HG02623 (cell line): ENCODE results near the gene GSE1.
A peak's percentile ranks its signal among the peaks of the same experiment; 100 is the strongest.

ENCODE experiments used
- ATAC-seq: cut with Tn5 transposase; IDR thresholded peaks from one replicate; pipeline ENCODE4 v1.9.1; 2021; ENCODE audit warnings: moderate library complexity; ENCODE audit not compliant: unreplicated experiment

GSE1 gene

GRCh38 chr16:85605051-85605911 is 7.8 kb upstream of the GSE1 start:
- no peak for ATAC-seq

DNA sequence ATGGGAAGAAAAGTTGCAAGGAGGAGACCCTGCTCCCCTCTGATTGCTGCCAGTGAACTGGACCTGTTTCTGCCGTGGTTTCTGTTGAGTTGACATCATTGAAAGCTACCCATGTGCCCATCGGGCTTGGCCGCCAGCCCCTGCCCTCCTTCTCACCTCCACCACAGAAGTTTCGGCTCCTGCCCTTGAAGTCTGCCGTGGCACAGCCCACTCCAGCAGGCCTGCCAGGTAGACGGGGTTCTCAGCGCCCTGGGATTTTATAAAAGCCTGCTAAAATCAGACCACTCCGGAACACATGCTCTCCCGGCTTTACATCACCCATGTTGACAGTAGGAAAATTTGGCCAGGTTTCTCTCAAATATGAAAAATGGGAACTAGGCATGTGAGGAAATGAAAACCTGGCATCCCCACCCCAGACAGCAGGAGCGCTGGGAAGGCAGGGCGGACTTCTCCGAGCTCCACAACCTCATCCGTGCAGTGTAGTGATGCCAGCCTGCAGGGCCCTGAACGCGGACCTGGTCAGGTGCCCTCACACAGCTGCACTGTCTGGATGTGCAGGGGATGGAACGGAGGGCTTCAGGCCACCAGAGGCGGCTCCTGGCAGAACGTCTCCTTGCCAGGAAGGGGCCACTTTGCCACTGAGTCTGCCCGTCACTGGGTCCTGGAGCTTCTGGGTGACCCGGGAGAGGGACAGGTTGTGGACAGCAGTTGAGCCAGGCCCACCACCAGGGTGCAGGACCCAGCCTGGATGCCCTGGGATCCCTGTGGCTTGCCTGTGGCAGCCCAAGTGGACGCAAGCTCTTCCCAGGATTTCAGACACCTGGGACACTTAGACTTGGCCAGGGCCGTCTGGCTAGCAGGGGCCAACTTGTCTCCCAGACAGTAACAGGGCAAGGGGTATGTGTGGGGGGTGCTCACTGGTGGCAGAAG is 6.9 kb upstream of the GSE1 start:
- ATAC-seq: no peak

- ATAC-seq: no peak
Measured at GRCh38 chr16:85606904-85607303, 6.2 kb upstream of the GSE1 start.

- ATAC-seq: no peak
Measured at GRCh38 chr16:85607321-85607765, 5.8 kb upstream of the GSE1 start.

- ATAC-seq: no peak
Measured at GRCh38 chr16:85607796-85608514, 5.2 kb upstream of the GSE1 start.

DNA sequence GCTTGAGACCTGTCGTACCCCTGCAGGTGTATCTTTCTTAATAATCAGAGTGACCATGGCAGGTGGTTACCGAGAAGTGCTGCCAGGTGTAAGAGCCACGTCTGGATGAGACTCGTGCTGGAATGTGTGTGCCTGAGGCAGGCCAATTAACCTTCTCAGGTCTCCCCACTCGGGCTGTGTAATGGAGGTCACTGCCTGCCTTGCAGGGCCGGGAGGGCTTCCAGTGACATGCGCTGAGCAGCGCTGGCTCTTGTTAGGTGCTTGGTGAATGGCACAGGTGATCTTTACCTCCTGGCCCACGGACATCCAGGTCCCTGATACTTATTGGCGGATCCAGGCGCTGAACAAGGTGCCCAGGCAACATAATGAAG is 4.6 kb upstream of the GSE1 start:
- no peak for ATAC-seq

DNA sequence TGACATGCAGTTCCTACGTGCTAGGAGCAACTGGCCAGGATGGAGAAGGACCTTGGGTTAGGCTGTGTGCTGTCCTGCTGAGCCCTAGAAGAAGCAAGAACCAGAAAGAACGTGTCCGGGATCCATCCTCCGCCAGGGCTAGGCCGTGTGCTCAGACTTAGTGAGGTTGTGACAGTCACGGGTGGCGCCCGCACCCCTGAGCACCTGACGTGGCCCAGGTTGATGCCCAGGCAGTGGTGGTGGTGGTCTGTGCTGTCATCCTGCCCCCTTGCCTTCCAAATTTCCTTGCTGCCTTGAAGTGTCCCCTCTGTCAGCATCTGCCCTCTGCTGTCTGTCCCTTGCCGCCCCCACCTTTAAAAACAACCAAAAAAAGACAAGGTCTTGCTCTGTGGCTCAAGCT is 4.2 kb upstream of the GSE1 start:
- ATAC-seq: no peak

DNA sequence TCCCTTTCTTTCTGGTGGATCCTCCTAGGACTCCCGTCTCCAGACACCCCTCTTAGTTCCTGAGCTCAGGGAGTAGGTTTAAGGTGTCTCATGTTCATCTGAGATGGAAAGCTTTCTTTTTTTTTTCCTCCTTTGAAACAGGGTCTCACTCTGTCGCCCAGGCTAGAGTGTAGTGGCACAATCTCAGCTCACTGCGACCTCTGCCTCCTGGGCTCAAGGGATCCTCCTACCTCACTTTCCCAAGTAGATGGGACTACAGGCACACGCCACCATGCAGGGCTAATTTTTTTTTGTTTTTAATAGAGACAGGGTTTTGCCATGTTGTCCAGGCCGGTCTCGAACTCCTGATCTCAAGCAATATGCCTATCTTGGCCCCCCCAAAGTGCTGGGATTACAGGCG is 3.6 kb upstream of the GSE1 start:
- no peak for ATAC-seq

DNA sequence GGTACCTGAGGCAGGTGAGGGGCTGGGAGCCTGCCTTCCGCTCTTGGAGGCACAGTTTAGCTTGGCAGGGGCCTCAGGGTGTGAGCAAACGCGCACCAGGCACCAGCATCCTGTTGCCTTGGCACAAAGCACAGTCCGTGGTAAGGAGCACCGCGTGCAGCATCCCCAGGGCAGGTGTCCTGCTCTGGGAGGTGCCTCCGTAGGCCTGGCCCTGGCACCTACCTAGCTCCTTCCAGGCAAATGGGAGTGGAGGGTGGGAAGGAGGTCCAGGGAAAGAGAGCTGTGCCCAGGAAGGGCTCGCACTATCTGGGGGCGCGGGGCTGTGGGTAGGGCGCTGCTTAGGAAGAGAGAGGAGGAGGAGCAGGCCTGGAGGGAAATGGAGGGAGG is 3.1 kb upstream of the GSE1 start:
- ATAC-seq: no peak

GRCh38 chr16:85610446-85611193 is 2.5 kb upstream of the GSE1 start:
- ATAC-seq: no peak

GRCh38 chr16:85611194-85611443 is 2.0 kb upstream of the GSE1 start:
- no peak for ATAC-seq

- ATAC-seq: no peak
Measured at GRCh38 chr16:85611444-85612190, 1.5 kb upstream of the GSE1 start.

- ATAC-seq: no peak
Measured at GRCh38 chr16:85612191-85612800, 826 bp upstream of the GSE1 start.

- ATAC-seq: no peak
Measured at GRCh38 chr16:85613604-85614337, 649 bp downstream of the GSE1 start.

GRCh38 chr16:85614338-85615013 is 1.4 kb downstream of the GSE1 start:
- no peak for ATAC-seq

GRCh38 chr16:85615014-85615851 is 2.1 kb downstream of the GSE1 start:
- ATAC-seq: no peak

DNA sequence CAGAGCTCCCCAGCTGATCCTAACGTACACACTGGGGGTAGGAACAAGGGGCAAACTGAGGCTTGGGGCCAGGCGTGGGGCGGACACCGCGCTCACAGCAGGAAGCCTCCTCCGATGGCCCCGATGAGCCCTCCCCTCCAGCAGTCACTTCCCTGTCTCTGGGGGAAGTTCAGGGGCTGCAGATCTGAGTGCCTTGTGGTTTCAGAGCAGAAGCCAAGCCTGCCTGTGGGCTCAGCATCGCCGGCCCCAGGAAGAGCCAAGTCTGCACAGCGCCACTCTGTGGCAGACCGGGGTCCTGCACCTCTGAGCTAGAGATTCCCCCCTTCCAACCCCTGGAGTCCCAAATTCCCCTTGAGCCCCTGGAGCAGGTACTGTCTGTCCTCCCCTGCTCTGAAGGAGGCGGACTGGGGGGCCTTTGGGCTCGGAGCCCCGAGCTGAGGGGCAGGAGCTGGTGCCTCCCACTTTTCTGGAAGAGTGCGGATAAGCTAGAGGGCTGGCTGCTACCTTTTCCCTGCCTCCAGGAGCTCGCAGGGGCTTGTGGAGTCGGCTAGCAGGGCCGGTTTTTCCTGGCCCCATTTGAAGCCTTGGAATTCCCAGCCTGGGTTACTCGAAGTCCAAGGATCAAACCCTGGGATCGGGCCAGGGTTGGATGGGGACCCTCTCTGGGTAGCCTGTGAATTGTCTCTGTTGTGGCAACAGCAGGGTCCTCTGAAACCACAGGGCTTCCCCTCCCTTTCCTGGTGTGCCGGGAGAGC is 2.9 kb downstream of the GSE1 start:
- peak; percentile 28 for ATAC-seq
